ENCODE measurements around the gene SPAG17. TPM values are rescaled to one million over a fixed set of nuclear protein-coding genes. Genes with fewer than 3 reads are reported as not detected.

The SPAG17 gene
- total RNA-seq, 2 donors from 2014 or later: not detected

DNA sequence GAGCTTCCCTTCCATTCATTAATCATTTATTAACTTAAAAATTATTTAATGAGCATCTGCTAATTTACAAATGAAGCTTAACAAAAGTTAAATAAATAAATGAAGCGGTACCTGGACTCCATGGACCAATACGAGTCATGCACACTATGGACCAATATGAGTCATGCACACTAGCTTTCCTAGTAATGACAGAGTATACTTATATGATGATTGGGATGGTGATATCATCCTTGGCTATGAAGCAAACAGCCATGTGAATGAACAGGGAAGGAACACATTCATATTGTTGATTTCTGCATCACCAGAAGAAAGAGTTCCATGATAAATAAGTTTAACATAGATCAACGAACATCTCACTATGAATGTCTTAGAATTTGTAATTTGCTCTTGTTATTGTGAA, 109.9 kb downstream of the SPAG17 start:
- intact Hi-C loops (cut with DNase I): no loop called here

DNA sequence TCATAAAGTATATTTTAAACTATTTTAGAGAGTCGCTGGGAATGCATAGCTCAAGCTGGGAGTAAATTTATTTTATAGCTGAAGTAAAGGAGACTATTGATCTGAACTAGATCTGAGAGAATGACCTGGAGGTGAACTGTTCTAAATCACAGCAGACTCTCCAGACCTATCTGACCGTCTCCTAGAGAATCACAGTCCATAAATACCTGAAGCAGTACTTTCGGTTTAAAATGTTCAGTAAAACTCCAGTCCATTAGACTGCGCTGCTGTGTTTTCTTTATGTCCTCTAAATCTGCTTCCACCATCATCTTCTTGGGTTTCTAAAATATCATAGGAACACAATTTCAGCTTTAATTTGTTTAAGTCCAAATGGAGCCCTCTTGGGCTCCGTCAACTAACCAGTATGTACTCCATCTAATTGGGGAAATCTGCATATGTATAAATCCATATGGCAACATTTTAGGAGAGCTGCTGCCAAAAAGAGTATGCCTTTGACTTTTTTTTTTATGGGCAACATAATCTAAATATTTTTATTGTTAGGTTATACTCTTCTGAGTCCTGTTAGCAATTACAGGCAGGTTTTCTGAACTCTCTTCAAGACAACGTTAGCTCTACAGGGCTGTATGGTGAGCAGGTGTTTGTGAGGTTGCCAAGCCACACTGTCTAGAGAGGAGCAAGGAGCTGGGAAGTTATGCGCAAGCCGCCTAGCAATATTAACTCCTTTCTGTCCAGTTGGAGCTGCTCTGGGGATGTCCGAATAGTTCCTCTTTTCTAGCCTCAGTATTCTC, 111.2 kb downstream of the SPAG17 start:
- intact Hi-C loops (cut with DNase I): no loop called here
- no peak for DNase-seq
- TF ChIP-seq, protein P1, sequence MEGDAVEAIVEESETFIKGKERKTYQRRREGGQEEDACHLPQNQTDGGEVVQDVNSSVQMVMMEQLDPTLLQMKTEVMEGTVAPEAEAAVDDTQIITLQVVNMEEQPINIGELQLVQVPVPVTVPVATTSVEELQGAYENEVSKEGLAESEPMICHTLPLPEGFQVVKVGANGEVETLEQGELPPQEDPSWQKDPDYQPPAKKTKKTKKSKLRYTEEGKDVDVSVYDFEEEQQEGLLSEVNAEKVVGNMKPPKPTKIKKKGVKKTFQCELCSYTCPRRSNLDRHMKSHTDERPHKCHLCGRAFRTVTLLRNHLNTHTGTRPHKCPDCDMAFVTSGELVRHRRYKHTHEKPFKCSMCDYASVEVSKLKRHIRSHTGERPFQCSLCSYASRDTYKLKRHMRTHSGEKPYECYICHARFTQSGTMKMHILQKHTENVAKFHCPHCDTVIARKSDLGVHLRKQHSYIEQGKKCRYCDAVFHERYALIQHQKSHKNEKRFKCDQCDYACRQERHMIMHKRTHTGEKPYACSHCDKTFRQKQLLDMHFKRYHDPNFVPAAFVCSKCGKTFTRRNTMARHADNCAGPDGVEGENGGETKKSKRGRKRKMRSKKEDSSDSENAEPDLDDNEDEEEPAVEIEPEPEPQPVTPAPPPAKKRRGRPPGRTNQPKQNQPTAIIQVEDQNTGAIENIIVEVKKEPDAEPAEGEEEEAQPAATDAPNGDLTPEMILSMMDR (IDR thresholded peaks at IDR 0.05): no peak

More for the DNA sequence above, 109.9 kb downstream of the SPAG17 start:
- no peak for DNase-seq
- Histone ChIP-seq H3K36me3 (no peaks in the 10 kb centered on the region), H3K4me1 (no peaks in the 10 kb centered on the region), H3K9ac (ENCODE audit: low read depth in 2 of 2, low read length in 2 of 2) (no peak overlapping the region), H3K4me3 (no peak overlapping the region), H3K27me3 (no peaks in the 10 kb centered on the region), H3K9me3 (no peaks in the 10 kb centered on the region), H3K27ac (no peak overlapping the region)
- TF ChIP-seq, protein P1 (IDR thresholded peaks at IDR 0.05): no peak

DNA sequence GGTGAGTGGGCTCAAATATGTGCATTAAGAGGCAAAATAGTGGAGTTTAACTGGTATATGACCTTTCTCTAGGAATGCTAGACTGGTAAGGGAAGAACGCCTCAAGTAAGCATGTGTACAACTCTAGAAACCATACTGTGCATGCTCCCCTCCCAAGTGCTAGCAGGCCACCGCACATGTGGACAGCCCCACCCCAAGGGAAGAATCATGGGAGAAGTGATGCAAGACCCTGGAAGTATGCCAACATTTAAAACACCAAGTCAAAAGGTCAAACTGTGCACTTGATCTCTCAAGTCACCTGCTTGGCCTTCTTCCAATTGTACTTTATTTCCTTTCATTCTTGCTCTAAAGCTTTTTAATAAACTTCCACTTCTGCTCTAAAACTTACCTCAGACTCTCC, 135.0 kb downstream of the SPAG17 start:
- Histone ChIP-seq H3K4me1 (no peaks in the 10 kb centered on the region), H3K9ac (ENCODE audit: low read depth in 2 of 2, low read length in 2 of 2) (no peak overlapping the region), H3K27ac (no peak overlapping the region), H3K4me3 (no peak overlapping the region), H3K27me3 (no peaks in the 10 kb centered on the region), H3K36me3 (no peaks in the 10 kb centered on the region), H3K9me3 (no peaks in the 10 kb centered on the region)
- intact Hi-C loops (cut with DNase I): no loop called here
- TF ChIP-seq, protein P1 (IDR thresholded peaks at IDR 0.05): no peak
- no peak for DNase-seq

More for the DNA sequence above, 111.2 kb downstream of the SPAG17 start:
- Histone ChIP-seq H3K4me1 (no peaks in the 10 kb centered on the region), H3K9me3 (no peaks in the 10 kb centered on the region), H3K27me3 (no peaks in the 10 kb centered on the region), H3K4me3 (no peak overlapping the region), H3K9ac (ENCODE audit: low read depth in 2 of 2, low read length in 2 of 2) (no peak overlapping the region), H3K36me3 (no peaks in the 10 kb centered on the region), H3K27ac (no peak overlapping the region)

DNA sequence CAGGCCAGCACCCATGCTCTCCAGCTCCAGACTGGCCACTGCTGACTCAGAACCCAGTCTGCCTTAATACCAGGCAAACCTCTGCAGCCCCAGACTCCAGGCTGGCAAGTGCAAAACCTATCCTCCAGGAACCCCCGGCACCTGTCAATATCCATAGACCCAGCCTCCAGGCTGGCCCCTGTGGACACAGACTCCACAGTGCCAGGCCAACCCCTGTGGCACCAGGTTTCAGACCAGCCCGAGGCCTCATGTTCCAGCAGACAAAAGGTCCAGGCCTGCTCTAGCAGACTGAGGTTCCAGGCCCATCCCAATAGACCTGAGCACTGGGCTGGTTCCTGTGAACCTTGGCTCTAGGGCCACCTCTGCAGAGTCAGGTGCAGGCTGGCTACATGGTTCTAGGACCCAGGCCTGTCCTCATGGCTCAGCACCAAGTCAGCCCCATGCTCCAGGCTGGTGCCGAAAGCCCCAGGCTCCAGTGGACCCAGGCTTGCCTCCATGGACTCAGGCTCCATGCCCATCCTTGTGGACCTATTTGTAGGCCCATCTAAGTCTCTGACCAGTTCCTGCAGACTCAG, 137.3 kb downstream of the SPAG17 start:
- no peak overlapping the region for H3K27ac ChIP-seq
- no peak overlapping the region for H3K9ac ChIP-seq (ENCODE audit: low read depth in 2 of 2, low read length in 2 of 2)
- TF ChIP-seq, protein P1 (IDR thresholded peaks at IDR 0.05): no peak
- no peak for DNase-seq
- intact Hi-C loops (cut with DNase I): no loop called here
- no peak overlapping the region for H3K4me3 ChIP-seq
- no peaks in the 10 kb centered on the region for H3K4me1 ChIP-seq
- H3K27me3 ChIP-seq: no peaks in the 10 kb centered on the region
- H3K36me3 ChIP-seq: no peaks in the 10 kb centered on the region
- H3K9me3 ChIP-seq: no peaks in the 10 kb centered on the region

DNA sequence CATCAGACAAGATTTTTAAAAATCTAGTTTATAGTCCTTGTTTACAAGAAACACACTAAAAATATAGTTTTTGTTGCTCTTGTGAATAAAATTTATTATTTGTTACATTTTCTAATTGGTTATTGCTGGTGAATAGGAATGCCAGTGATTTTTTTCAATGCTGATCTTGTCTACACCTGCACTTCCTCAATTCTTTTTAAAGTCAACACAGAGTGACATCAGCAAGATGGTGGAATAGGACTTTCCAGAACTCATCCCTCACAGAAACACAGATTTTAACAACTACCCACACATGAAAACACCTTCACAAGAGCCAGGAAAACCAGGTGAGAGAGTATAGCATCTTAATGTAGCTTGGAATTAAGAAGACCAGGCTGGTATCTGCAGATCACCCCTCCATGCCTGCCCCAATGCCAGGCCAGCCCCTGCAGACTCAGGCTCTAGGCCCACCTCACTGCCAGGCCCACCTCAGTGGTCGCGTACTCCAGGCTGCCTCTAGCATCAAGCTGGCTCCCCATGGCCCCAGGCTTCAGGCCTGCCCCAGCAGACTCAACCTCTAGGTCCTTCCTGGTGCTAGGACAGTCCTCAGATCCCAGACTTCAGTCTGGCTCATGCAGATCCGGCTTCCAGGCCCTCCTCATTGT, 137.9 kb downstream of the SPAG17 start:
- no peak overlapping the region for H3K4me3 ChIP-seq
- no peaks in the 10 kb centered on the region for H3K27me3 ChIP-seq
- H3K27ac ChIP-seq: no peak overlapping the region
- no peaks in the 10 kb centered on the region for H3K4me1 ChIP-seq
- no peak for DNase-seq
- no peaks in the 10 kb centered on the region for H3K9me3 ChIP-seq
- no peak overlapping the region for H3K9ac ChIP-seq (ENCODE audit: low read depth in 2 of 2, low read length in 2 of 2)
- no peaks in the 10 kb centered on the region for H3K36me3 ChIP-seq
- TF ChIP-seq, protein P1 (IDR thresholded peaks at IDR 0.05): no peak
- intact Hi-C loops (cut with DNase I): no loop called here

Measured in colonic mucosa (tissue), 4 donors.